ENCODE measurements around the gene RPL35. TPM values are rescaled to one million over a fixed set of nuclear protein-coding genes. Genes with fewer than 3 reads are reported as not detected.

The RPL35 gene
- total and polyA plus RNA-seq, 12 donors, result 598 to 3,743 (median 714) TPM

DNA sequence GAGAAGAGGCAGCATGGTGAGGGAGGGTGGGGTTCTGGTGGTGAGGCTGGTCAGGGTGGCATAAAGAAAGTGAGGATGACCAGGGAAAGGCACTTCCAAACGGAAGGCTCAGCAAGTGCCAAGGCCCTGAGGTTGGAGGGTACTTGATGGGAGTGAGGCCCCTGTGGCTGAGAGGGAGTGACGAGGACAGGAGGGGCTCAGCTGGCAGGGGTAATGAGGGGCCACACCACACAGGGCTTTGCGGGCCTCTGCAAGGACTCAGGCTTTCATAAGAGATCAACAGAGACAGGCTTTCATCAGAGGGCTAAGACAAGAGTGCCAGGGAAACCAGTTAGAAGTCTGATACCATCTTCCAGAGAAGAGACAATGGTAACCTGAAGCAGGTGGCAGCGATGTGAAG lies 23.8 kb upstream of the RPL35 start:
- H3K36me3 ChIP-seq, result peaks cover 0 to 100% (median 65%) of the 10 kb centered on the region in 9 donors
- intact Hi-C loops (cut with DNase I), result no loop called here
- H3K4me1 ChIP-seq, result no peaks in the 10 kb centered on the region
- 92 to 96% methylated on average over 4 of the region's 4 CpGs for WGBS, 2 donors
- DNase-seq (no peak), ATAC-seq (no peak)
- no peaks in the 10 kb centered on the region for H3K9me3 ChIP-seq
- H3K4me3 ChIP-seq, result no peak overlapping the region
- no peak overlapping the region for H3K27ac ChIP-seq
- H3K27me3 ChIP-seq, result no peaks in the 10 kb centered on the region
- TF ChIP-seq, protein P1, sequence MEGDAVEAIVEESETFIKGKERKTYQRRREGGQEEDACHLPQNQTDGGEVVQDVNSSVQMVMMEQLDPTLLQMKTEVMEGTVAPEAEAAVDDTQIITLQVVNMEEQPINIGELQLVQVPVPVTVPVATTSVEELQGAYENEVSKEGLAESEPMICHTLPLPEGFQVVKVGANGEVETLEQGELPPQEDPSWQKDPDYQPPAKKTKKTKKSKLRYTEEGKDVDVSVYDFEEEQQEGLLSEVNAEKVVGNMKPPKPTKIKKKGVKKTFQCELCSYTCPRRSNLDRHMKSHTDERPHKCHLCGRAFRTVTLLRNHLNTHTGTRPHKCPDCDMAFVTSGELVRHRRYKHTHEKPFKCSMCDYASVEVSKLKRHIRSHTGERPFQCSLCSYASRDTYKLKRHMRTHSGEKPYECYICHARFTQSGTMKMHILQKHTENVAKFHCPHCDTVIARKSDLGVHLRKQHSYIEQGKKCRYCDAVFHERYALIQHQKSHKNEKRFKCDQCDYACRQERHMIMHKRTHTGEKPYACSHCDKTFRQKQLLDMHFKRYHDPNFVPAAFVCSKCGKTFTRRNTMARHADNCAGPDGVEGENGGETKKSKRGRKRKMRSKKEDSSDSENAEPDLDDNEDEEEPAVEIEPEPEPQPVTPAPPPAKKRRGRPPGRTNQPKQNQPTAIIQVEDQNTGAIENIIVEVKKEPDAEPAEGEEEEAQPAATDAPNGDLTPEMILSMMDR (IDR thresholded peaks at IDR 0.05), result no peak

DNA sequence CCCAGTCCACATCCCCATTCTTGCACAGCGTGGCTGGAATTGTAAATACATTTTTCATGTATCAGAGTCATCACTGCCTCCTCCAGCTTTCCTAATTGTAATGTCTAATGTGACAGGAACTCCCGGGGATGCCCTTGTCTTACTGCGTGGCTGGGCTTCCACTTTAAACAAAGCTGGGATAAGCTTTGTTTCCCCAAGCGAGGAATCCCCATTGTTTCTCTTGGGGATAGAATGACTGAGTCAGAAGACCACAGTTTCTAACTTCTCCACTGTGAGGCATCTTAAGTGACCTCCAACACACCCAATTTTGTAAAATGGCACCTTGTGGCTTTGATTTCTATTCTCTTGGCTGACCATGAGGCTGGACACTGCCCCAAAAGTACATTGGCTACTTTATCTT lies 22.6 kb upstream of the RPL35 start:
- Histone ChIP-seq H3K27ac (no peak overlapping the region), H3K36me3 (peaks cover 0 to 100% (median 65%) of the 10 kb centered on the region in 9 donors), H3K27me3 (no peaks in the 10 kb centered on the region), H3K4me3 (no peak overlapping the region), H3K9me3 (no peaks in the 10 kb centered on the region), H3K4me1 (no peaks in the 10 kb centered on the region)
- DNase-seq (no peak), ATAC-seq (no peak)
- WGBS, 2 donors, result 82 to 85% methylated on average over 4 of the region's 4 CpGs
- TF ChIP-seq, protein P1 (IDR thresholded peaks at IDR 0.05), result no peak
- intact Hi-C loops (cut with DNase I), result no loop called here

- Histone ChIP-seq H3K36me3 (peaks cover 0 to 100% (median 50%) of the 10 kb centered on the region in 9 donors), H3K4me3 (no peak overlapping the region), H3K27me3 (no peaks in the 10 kb centered on the region), H3K4me1 (no peaks in the 10 kb centered on the region), H3K27ac (no peak overlapping the region), H3K9me3 (no peaks in the 10 kb centered on the region)
- ATAC-seq (no peak), DNase-seq (no peak)
- WGBS, 2 donors, result 74 to 76% methylated on average over 13 of the region's 13 CpGs
- TF ChIP-seq, protein P1 (IDR thresholded peaks at IDR 0.05), result no peak
- intact Hi-C loops (cut with DNase I), result no loop called here
Observed at GRCh38 chr9:124882231-124882630, 20.5 kb upstream of the RPL35 start.

DNA sequence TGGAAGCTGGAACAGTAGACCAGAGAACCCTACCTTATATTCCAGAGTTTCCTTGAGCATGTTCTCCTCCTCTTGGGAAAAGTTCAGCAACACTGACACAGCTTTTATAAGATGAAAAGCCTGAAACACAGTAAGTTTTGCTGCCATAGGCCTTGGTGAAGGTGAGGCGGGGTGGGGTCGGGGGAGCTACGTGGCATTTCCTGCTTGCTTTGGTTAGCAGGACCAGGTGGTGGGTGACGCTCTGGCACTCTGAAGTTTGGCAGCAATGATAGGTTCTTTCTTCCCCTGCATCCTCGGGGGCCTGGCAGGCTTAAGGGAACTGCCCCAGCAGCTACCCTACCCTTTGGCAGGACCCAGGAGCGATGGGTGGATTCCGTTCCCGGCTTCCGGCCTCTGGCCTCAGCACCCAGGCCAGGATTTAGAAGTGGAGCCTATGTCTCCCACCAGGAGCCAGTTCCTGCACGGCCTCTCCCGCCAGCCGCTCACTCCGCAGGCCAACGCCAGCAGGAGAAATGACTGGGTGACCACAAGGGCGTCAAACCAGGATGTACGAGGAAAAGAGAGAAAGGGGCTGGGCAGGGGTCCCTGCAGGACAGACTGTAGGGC lies 19.5 kb upstream of the RPL35 start:
- H3K27ac ChIP-seq, result no peak overlapping the region
- H3K4me1 ChIP-seq, result no peaks in the 10 kb centered on the region
- H3K27me3 ChIP-seq, result no peaks in the 10 kb centered on the region
- WGBS, 2 donors, result 94% methylated on average over 16 of the region's 16 CpGs
- intact Hi-C loops (cut with DNase I), result no loop called here
- H3K36me3 ChIP-seq, result peaks cover 0 to 100% (median 58%) of the 10 kb centered on the region in 9 donors
- ATAC-seq, result no peak
- TF ChIP-seq, protein P1 (IDR thresholded peaks at IDR 0.05), result no peak
- H3K9me3 ChIP-seq, result no peaks in the 10 kb centered on the region
- H3K4me3 ChIP-seq, result no peak overlapping the region
- no peak for DNase-seq

Data from heart right ventricle (tissue), 16 donors.